LNCaP clone FGC (cell line): ENCODE data around the gene FRK.

Source experiments
- DNase-seq: peaks from one replicate; pipeline ENCODE4 v3.0.0-alpha.2; 2011; ENCODE audit warnings: low read depth
- H3K4me3 ChIP-seq: 2 replicates; pipeline ENCODE4 v1.5.1; 2011; ENCODE audit warnings: mild to moderate bottlenecking, low read depth, low read length, control low read depth
- CTCF ChIP-seq: IDR thresholded peaks from 2 replicates; pipeline ENCODE4 v1.5.1; 2012; ENCODE audit warnings: mild to moderate bottlenecking; ENCODE audit not compliant: control insufficient read depth, insufficient read depth; ENCODE audit errors: extremely low read depth

The FRK gene

GRCh38 chr6:116011520-116011919 is 49.2 kb downstream of the FRK start:
- no peak overlapping the region for H3K4me3 ChIP-seq
- DNase-seq, result no peak
- TF ChIP-seq CTCF, result no peak

GRCh38 chr6:116010790-116011401 is 49.8 kb downstream of the FRK start:
- DNase-seq, result peak; percentile 48

GRCh38 chr6:116010386-116010785 is 50.3 kb downstream of the FRK start:
- H3K4me3 ChIP-seq, result no peak overlapping the region
- no peak for TF ChIP-seq CTCF
- no peak for DNase-seq

More at GRCh38 chr6:116010790-116011401, 49.8 kb downstream of the FRK start:
- no peak overlapping the region for H3K4me3 ChIP-seq
- peak; percentile 96 for TF ChIP-seq CTCF

GRCh38 chr6:116008470-116009243 is 52.0 kb downstream of the FRK start:
- DNase-seq, result no peak
- H3K4me3 ChIP-seq, result no peak overlapping the region

GRCh38 chr6:116004841-116005815 is 55.6 kb downstream of the FRK start:
- no peak for DNase-seq

More at GRCh38 chr6:116008470-116009243, 52.0 kb downstream of the FRK start:
- no peak for TF ChIP-seq CTCF

More at GRCh38 chr6:116004841-116005815, 55.6 kb downstream of the FRK start:
- H3K4me3 ChIP-seq, result no peak overlapping the region
- TF ChIP-seq CTCF, result no peak
